GDM1 (cell line): Measurements from ENCODE around the gene PBRM1.
"Not testable (repeated sequence)": the region's sequence is repeated elsewhere in the genome, so short reads cannot be mapped to it uniquely, and the experiment has no call there.

Experiments used
- DNase-seq: peaks from one replicate; lab custom pipeline; 2025; lab: John Stamatoyannopoulos, UW

The PBRM1 gene

GRCh38 chr3:52536369-52537164 is 149.1 kb downstream of the PBRM1 start, which contains the start of gene UQCC5:
TSS of gene UQCC5 (plus strand) at chr3:52536605. CDS start at chr3:52536756, 151 bp downstream.
- peak; percentile 99 for DNase-seq

- no peak for DNase-seq
Observed at GRCh38 chr3:52536112-52536368, 149.7 kb downstream of the PBRM1 start.

- DNase-seq = no peak
Observed at GRCh38 chr3:52535411-52536111, 150.2 kb downstream of the PBRM1 start.

GRCh38 chr3:52534281-52535183 is 151.2 kb downstream of the PBRM1 start:
- DNase-seq = no peak

- peak; percentile 69 for DNase-seq
Observed at GRCh38 chr3:52533623-52534280, 152.0 kb downstream of the PBRM1 start, which contains the start of gene NT5DC2. TSS of gene NT5DC2 (minus strand) at chr3:52533857. CDS start at chr3:52533737, 120 bp downstream.

GRCh38 chr3:52532838-52533622 is 152.7 kb downstream of the PBRM1 start:
- no peak for DNase-seq

- DNase-seq = no peak
Observed at GRCh38 chr3:52532517-52532837, 153.2 kb downstream of the PBRM1 start.

- no peak for DNase-seq
Observed at GRCh38 chr3:52531860-52532516, 153.7 kb downstream of the PBRM1 start.

- no peak for DNase-seq
Observed at GRCh38 chr3:52530918-52531826, 154.5 kb downstream of the PBRM1 start.

- DNase-seq = no peak
Observed at GRCh38 chr3:52529376-52530333, 156.1 kb downstream of the PBRM1 start.

- DNase-seq = no peak
Observed at GRCh38 chr3:52528586-52529375, 156.9 kb downstream of the PBRM1 start.

GRCh38 chr3:52527732-52528585 is 157.8 kb downstream of the PBRM1 start:
- DNase-seq = no peak

- no peak for DNase-seq
Observed at GRCh38 chr3:52527039-52527731, 158.5 kb downstream of the PBRM1 start.

- not testable (repeated sequence) for DNase-seq
Observed at GRCh38 chr3:52526671-52527038, 159.1 kb downstream of the PBRM1 start.

GRCh38 chr3:52525680-52526561 is 159.8 kb downstream of the PBRM1 start:
- no peak for DNase-seq
